IPS-18c (cell line): ENCODE measurements around the gene MED13L.
"Not testable (repeated sequence)": the region's sequence is repeated elsewhere in the genome, so short reads cannot be mapped to it uniquely, and the experiment has no call there.

Experiments used
- H3K4me3 ChIP-seq: 2 replicates; pipeline ENCODE4 v1.7.0; 2013; ENCODE audit warnings: low read depth, mild to moderate bottlenecking, low read length, moderate library complexity; ENCODE audit not compliant: insufficient read depth
- H3K9me3 ChIP-seq: one replicate; pipeline ENCODE4 v1.6.1; 2013; ENCODE audit warnings: mild to moderate bottlenecking, low read length, moderate library complexity; ENCODE audit not compliant: control insufficient read depth, insufficient read depth

Gene MED13L

GRCh38 chr12:115990241-115990640 lies 287.3 kb downstream of the MED13L start:
- no peaks in the 10 kb centered on the region for H3K9me3 ChIP-seq
- no peak overlapping the region for H3K4me3 ChIP-seq

GRCh38 chr12:115988625-115989563 lies 288.6 kb downstream of the MED13L start:
- H3K4me3 ChIP-seq: no peak overlapping the region
- H3K9me3 ChIP-seq: no peaks in the 10 kb centered on the region

GRCh38 chr12:115988212-115988611 lies 289.3 kb downstream of the MED13L start:
- Histone ChIP-seq H3K4me3 (no peak overlapping the region), H3K9me3 (no peaks in the 10 kb centered on the region)

GRCh38 chr12:115984616-115985015 lies 292.9 kb downstream of the MED13L start:
- Histone ChIP-seq H3K4me3 (no peak overlapping the region), H3K9me3 (no peaks in the 10 kb centered on the region)

GRCh38 chr12:115983226-115983798 lies 294.2 kb downstream of the MED13L start:
- no peak overlapping the region for H3K4me3 ChIP-seq
- no peaks in the 10 kb centered on the region for H3K9me3 ChIP-seq

GRCh38 chr12:115980339-115980738 lies 297.2 kb downstream of the MED13L start:
- H3K4me3 ChIP-seq: no peak overlapping the region
- H3K9me3 ChIP-seq: no peaks in the 10 kb centered on the region

- H3K4me3 ChIP-seq: no peak overlapping the region
- no peaks in the 10 kb centered on the region for H3K9me3 ChIP-seq
Observed at GRCh38 chr12:115979851-115980250, 297.6 kb downstream of the MED13L start.

- no peak overlapping the region for H3K4me3 ChIP-seq
- H3K9me3 ChIP-seq: no peaks in the 10 kb centered on the region
Observed at GRCh38 chr12:115979351-115979750, 298.1 kb downstream of the MED13L start.

GRCh38 chr12:115976829-115977228 lies 300.7 kb downstream of the MED13L start:
- not testable (repeated sequence) for H3K4me3 ChIP-seq, H3K9me3 ChIP-seq

- Histone ChIP-seq H3K4me3 (no peak overlapping the region), H3K9me3 (no peaks in the 10 kb centered on the region)
Observed at GRCh38 chr12:115975411-115975810, 302.1 kb downstream of the MED13L start.

GRCh38 chr12:115973968-115974724 lies 303.3 kb downstream of the MED13L start:
- H3K4me3 ChIP-seq: no peak overlapping the region
- no peaks in the 10 kb centered on the region for H3K9me3 ChIP-seq

GRCh38 chr12:115973066-115973465 lies 304.4 kb downstream of the MED13L start:
- no peaks in the 10 kb centered on the region for H3K9me3 ChIP-seq
- no peak overlapping the region for H3K4me3 ChIP-seq

GRCh38 chr12:115972241-115972640 lies 305.3 kb downstream of the MED13L start:
- Histone ChIP-seq H3K9me3 (no peaks in the 10 kb centered on the region), H3K4me3 (no peak overlapping the region)

- H3K4me3 ChIP-seq: no peak overlapping the region
- no peaks in the 10 kb centered on the region for H3K9me3 ChIP-seq
Observed at GRCh38 chr12:115968211-115968610, 309.3 kb downstream of the MED13L start.

GRCh38 chr12:115966376-115966775 lies 311.1 kb downstream of the MED13L start:
- H3K4me3 ChIP-seq: no peak overlapping the region
- no peaks in the 10 kb centered on the region for H3K9me3 ChIP-seq

GRCh38 chr12:115964626-115965025 lies 312.9 kb downstream of the MED13L start:
- no peak overlapping the region for H3K4me3 ChIP-seq
- H3K9me3 ChIP-seq: no peaks in the 10 kb centered on the region

- Histone ChIP-seq H3K9me3 (no peaks in the 10 kb centered on the region), H3K4me3 (no peak overlapping the region)
Observed at GRCh38 chr12:115964214-115964613, 313.3 kb downstream of the MED13L start.

GRCh38 chr12:115962216-115962615 lies 315.3 kb downstream of the MED13L start:
- Histone ChIP-seq H3K4me3 (no peak overlapping the region), H3K9me3 (no peaks in the 10 kb centered on the region)
